Measurements from ENCODE around the gene ZFPM1. TPM values are rescaled to one million over a fixed set of nuclear protein-coding genes. Genes with fewer than 3 reads are reported as not detected.

Gene ZFPM1
- total RNA-seq, 1 donor from 2014 or later: 5.6 TPM

GRCh38 chr16:88526008-88526905 is 73.2 kb downstream of the ZFPM1 start:
- intact Hi-C loops (cut with DNase I): loop anchor here (5.0 kb wide), 1 partner anchor 84 kb away; no protein-coding TSS in a partner anchor
- H3K27ac ChIP-seq: no peak overlapping the region
- peaks cover 21% of the 10 kb centered on the region for H3K4me1 ChIP-seq
- DNase-seq (no peak), ATAC-seq (no peak)
- H3K9me3 ChIP-seq: no peaks in the 10 kb centered on the region
- H3K4me3 ChIP-seq: no peak overlapping the region
- H3K36me3 ChIP-seq: no peaks in the 10 kb centered on the region
- H3K27me3 ChIP-seq (ENCODE audit: low read depth): peaks cover 7% of the 10 kb centered on the region
- no peak for TF ChIP-seq CTCF (IDR thresholded peaks at IDR 0.05)

GRCh38 chr16:88526906-88527185 is 73.8 kb downstream of the ZFPM1 start:
- Histone ChIP-seq H3K9me3 (no peaks in the 10 kb centered on the region), H3K27me3 (ENCODE audit: low read depth) (peaks cover 7% of the 10 kb centered on the region), H3K36me3 (no peaks in the 10 kb centered on the region), H3K27ac (no peak overlapping the region), H3K4me3 (no peak overlapping the region), H3K4me1 (peaks cover 21% of the 10 kb centered on the region)
- intact Hi-C loops (cut with DNase I): loop anchor here (5.0 kb wide), 1 partner anchor 85 kb away; no protein-coding TSS in a partner anchor
- ATAC-seq (peak; percentile 1 to 2), DNase-seq (no peak)
- TF ChIP-seq CTCF (IDR thresholded peaks at IDR 0.05): no peak

GRCh38 chr16:88527186-88527936 is 74.3 kb downstream of the ZFPM1 start:
- ATAC-seq (peak; percentile 77 to 81), DNase-seq (peak; percentile 71)
- Histone ChIP-seq H3K9me3 (no peaks in the 10 kb centered on the region), H3K4me1 (peaks cover 21% of the 10 kb centered on the region), H3K4me3 (no peak overlapping the region), H3K27me3 (ENCODE audit: low read depth) (peaks cover 7% of the 10 kb centered on the region), H3K27ac (no peak overlapping the region), H3K36me3 (no peaks in the 10 kb centered on the region)
- TF ChIP-seq CTCF (IDR thresholded peaks at IDR 0.05): peak; percentile 95
- intact Hi-C loops (cut with DNase I): loop anchor here (5.0 kb wide), 1 partner anchor 85 kb away; no protein-coding TSS in a partner anchor

- Histone ChIP-seq H3K36me3 (no peaks in the 10 kb centered on the region), H3K27me3 (ENCODE audit: low read depth) (peaks cover 7% of the 10 kb centered on the region), H3K9me3 (no peaks in the 10 kb centered on the region), H3K4me3 (no peak overlapping the region), H3K27ac (no peak overlapping the region), H3K4me1 (peaks cover 26% of the 10 kb centered on the region)
- DNase-seq: no peak
- intact Hi-C loops (cut with DNase I): loop anchor here (5.0 kb wide), 1 partner anchor 86 kb away; no protein-coding TSS in a partner anchor
- TF ChIP-seq CTCF (IDR thresholded peaks at IDR 0.05): no peak
- ATAC-seq: no peak
These were observed 75.1 kb downstream of the ZFPM1 start for GRCh38 chr16:88527937-88528743.

DNA sequence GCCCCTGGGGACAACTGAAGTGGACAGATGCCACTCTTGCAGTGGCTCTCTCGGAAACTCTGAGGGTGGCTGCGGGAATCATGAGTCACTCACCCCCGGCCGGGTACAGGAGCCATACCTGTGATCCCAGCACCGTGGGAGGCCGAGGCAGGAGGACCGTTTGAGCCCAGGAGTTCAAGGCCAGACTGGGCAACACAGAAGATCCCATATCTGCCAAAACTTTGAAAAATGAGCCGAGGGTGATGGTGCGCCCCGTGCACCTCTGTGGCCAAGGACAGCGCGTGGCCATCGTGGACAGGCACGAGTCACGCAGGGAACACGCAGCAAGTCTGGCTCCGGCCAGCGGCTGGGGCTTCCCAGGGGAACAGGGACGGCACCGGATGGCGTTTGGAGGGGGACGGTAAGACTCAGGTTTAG is 75.8 kb downstream of the ZFPM1 start:
- Histone ChIP-seq H3K4me3 (no peak overlapping the region), H3K27me3 (ENCODE audit: low read depth) (peaks cover under 1% of the 10 kb centered on the region), H3K4me1 (peaks cover 26% of the 10 kb centered on the region), H3K36me3 (no peaks in the 10 kb centered on the region), H3K27ac (no peak overlapping the region), H3K9me3 (no peaks in the 10 kb centered on the region)
- no peak for TF ChIP-seq CTCF (IDR thresholded peaks at IDR 0.05)
- ATAC-seq: no peak
- no peak for DNase-seq
- intact Hi-C loops (cut with DNase I): loop anchor here (5.0 kb wide), 1 partner anchor 87 kb away; no protein-coding TSS in a partner anchor

Measured in lower lobe of right lung (tissue), 2 donors.